Vagina (tissue), 2 donors: ENCODE data around the gene PRR30. TPM values are rescaled to one million over a fixed set of nuclear protein-coding genes. Genes with fewer than 3 reads are reported as not detected.

Experiments used
- DNase-seq, 2 donors: peaks; one replicate each; pipeline ENCODE4 v3.0.0-alpha.2; 2017; ENCODE audit errors: extremely low spot score in 2 of 2
- H3K27ac ChIP-seq: fragments of 200-600 bp; sonication (generic); one replicate; pipeline ENCODE4 v1.5.1; 2019
- H3K27me3 ChIP-seq: fragments of 200-600 bp; sonication (generic); one replicate; pipeline ENCODE4 v1.5.1; 2019
- H3K36me3 ChIP-seq, 2 donors: fragments of 200-600 bp; sonication (generic); one replicate each; pipeline ENCODE4 v1.5.1; 2017 to 2019
- H3K4me1 ChIP-seq: fragments of 200-600 bp; sonication (generic); one replicate; pipeline ENCODE4 v1.5.1; 2019
- H3K4me3 ChIP-seq, 2 donors: fragments of 200-600 bp; sonication (generic); 1 replicate in 1 of 2; 2 replicates in 1 of 2; pipeline ENCODE4 v1.5.1; 2016 to 2019
- H3K9me3 ChIP-seq: fragments of 200-600 bp; sonication (generic); one replicate; pipeline ENCODE4 v1.5.1; 2019
- POLR2A ChIP-seq, 2 donors: fragments of 450-650 bp; IDR thresholded peaks; one replicate each; pipeline ENCODE4 v1.6.1; 2017; ENCODE audit warnings: antibody characterized with exemption in 2 of 2, mild to moderate bottlenecking in 2 of 2, moderate library complexity in 2 of 2
- POLR2AphosphoS5 ChIP-seq, 2 donors: sonication (generic); formaldehyde crosslinking; IDR thresholded peaks; one replicate each; pipeline ENCODE4 v1.9.0; 2017; ENCODE audit warnings: antibody characterized with exemption in 2 of 2, mild to moderate bottlenecking in 2 of 2, low read depth in 1 of 2; ENCODE audit not compliant: insufficient read depth in 1 of 2
- intact Hi-C: fragments of 100-400 bp; cut with DNase I; formaldehyde crosslinking; loops from one replicate; pipeline ENCODE4 v1.15.1; 2023
- total RNA-seq: library from RNA; depleted of rRNA; stranded (reverse); fragments of >200 nt; gene quantifications from one replicate; pipeline ENCODE4 v1.2.3, GENCODE V29; 2016
- TF ChIP-seq, protein P1 (sequence below), 3 experiments: fragments of 450-650 bp in 2 of 3; fragments of 200-600 bp in 1 of 3; sonication (generic) in 1 of 3; IDR thresholded peaks; one replicate each; pipeline ENCODE4 v1.5.1; 2017 to 2019; ENCODE audit warnings: antibody characterized with exemption in 3 of 3, mild to moderate bottlenecking in 2 of 3, moderate library complexity in 2 of 3

PRR30 gene
- total RNA-seq, 1 donor from 2014 or later = not detected

DNA sequence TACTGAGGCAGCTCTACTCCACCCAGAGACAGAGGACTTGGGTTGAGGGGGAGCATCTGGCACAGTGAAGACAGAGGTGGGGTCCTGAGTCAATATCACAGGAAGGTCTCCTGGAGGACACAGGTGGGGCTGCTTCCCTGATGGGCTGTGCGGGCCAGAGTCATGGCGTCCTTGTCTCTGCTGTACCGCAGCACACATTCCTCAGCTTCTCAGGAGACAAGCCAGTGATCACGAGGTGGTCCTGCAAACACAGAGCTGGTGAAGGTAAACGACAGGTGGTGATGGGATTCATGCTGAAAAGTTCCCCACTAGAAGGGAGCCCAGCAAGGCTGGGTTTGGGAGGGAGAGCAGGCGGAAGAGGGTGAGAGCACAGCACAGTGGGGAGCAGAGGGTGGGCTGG lies 19.3 kb upstream of the PRR30 start:
- H3K4me3 ChIP-seq = no peak overlapping the region
- no peaks in the 10 kb centered on the region for H3K36me3 ChIP-seq
- H3K27ac ChIP-seq = no peak overlapping the region
- H3K4me1 ChIP-seq = peaks cover 15% of the 10 kb centered on the region
- intact Hi-C loops = no loop called here
- no peak for DNase-seq
- H3K27me3 ChIP-seq = no peaks in the 10 kb centered on the region
- H3K9me3 ChIP-seq = no peaks in the 10 kb centered on the region
- TF ChIP-seq, protein P1, sequence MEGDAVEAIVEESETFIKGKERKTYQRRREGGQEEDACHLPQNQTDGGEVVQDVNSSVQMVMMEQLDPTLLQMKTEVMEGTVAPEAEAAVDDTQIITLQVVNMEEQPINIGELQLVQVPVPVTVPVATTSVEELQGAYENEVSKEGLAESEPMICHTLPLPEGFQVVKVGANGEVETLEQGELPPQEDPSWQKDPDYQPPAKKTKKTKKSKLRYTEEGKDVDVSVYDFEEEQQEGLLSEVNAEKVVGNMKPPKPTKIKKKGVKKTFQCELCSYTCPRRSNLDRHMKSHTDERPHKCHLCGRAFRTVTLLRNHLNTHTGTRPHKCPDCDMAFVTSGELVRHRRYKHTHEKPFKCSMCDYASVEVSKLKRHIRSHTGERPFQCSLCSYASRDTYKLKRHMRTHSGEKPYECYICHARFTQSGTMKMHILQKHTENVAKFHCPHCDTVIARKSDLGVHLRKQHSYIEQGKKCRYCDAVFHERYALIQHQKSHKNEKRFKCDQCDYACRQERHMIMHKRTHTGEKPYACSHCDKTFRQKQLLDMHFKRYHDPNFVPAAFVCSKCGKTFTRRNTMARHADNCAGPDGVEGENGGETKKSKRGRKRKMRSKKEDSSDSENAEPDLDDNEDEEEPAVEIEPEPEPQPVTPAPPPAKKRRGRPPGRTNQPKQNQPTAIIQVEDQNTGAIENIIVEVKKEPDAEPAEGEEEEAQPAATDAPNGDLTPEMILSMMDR (IDR thresholded peaks at IDR 0.05) = no peak
- TF ChIP-seq POLR2A (IDR thresholded peaks at IDR 0.05) (no peak), POLR2AphosphoS5 (IDR thresholded peaks at IDR 0.05; ENCODE audit: insufficient read depth in 1 of 2, low read depth in 1 of 2) (no peak)

DNA sequence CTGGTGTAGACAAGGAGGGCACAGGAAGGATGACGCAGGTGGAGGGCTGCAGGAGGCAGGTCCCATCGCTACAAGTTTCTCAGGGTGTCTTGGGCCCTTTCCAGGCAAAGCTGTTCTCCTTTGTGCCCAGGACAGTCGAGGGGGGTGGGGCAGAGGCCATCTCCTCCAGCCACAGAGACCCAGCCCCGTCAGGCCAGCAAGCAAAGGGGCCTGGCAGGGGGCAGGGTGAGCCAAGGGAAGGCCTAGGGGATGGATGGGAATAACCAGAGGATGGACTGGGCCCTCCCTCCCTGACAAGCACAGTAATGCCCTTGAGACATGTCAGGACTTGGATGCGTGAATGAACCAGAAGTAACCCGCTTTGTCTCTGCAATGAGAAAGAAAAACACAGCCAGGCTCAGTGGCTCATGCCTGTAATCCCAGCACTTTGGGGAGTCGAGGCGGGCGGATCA lies 15.9 kb upstream of the PRR30 start:
- intact Hi-C loops = no loop called here
- H3K27ac ChIP-seq = peak overlapping the region; percentile 56
- DNase-seq = no peak

DNA sequence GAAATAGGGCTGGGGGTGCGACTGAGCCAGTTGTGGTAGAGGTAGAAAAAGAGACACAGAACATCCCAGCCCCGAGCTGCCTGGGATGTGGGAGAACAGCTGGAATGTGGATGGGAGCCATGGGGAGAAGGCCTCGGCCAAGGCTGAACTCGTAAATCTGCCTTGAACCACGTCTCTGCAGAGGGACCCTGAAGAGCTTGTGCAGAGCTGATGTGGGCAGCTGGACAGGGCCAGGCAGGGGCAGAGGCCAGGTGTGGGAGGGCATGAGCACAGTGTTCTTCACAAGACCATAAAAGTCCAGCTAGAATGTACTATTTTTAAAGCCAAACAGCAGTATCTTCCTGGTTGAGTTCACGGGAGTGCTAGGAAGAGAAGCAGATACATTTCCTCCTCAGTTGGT lies 15.3 kb upstream of the PRR30 start:
- Histone ChIP-seq H3K4me1 (peaks cover 15% of the 10 kb centered on the region), H3K36me3 (no peaks in the 10 kb centered on the region), H3K9me3 (no peaks in the 10 kb centered on the region), H3K27ac (no peak overlapping the region), H3K4me3 (no peak overlapping the region), H3K27me3 (no peaks in the 10 kb centered on the region)
- TF ChIP-seq, protein P1 (IDR thresholded peaks at IDR 0.05) = no peak
- peak; percentile 44 to 75 for TF ChIP-seq POLR2AphosphoS5 (IDR thresholded peaks at IDR 0.05; ENCODE audit: insufficient read depth in 1 of 2, low read depth in 1 of 2)
- no peak for DNase-seq
- intact Hi-C loops = no loop called here

More for the DNA sequence above, 15.9 kb upstream of the PRR30 start:
- Histone ChIP-seq H3K4me1 (peaks cover 15% of the 10 kb centered on the region), H3K4me3 (no peak overlapping the region), H3K27me3 (no peaks in the 10 kb centered on the region), H3K9me3 (no peaks in the 10 kb centered on the region), H3K36me3 (no peaks in the 10 kb centered on the region)
- no peak for TF ChIP-seq POLR2AphosphoS5 (IDR thresholded peaks at IDR 0.05; ENCODE audit: insufficient read depth in 1 of 2, low read depth in 1 of 2)
- no peak for TF ChIP-seq POLR2A (IDR thresholded peaks at IDR 0.05)
- TF ChIP-seq, protein P1 (IDR thresholded peaks at IDR 0.05) = no peak

DNA sequence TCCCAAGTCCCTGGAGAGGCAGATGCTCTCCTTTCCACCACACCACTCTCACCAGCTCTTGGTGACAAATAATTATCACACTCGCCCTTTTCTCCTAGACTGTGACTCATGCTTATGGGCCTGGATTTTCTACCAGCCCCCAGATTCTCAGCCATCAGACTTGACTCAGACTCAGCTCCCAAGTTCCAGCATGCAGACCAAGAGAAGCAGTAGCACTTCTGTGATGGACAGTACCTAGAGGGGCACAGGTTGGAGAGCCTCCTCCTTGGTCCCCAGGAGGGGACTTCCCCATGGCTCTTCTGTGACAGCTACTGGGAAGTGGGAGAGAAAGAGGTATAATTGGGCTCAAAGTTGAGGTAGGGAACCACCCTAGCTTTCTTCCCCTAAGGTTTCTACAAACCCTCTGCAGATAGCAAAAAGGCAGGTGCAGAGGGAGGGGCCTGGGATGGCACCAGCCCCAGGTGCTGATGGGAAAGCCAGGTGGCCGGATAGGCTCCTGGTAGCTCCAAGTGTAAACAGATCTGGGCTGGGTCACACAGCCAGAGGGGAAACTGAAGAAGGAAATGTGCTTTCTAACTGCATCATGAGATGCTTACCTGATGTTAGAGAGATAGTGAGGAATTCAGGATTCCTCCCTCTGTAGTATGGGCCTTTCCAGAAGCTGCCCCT lies 13.7 kb upstream of the PRR30 start:
- intact Hi-C loops = no loop called here
- H3K9me3 ChIP-seq = no peaks in the 10 kb centered on the region

More for the DNA sequence above, 13.7 kb upstream of the PRR30 start:
- Histone ChIP-seq H3K27ac (no peak overlapping the region), H3K36me3 (no peaks in the 10 kb centered on the region), H3K4me1 (peaks cover 15% of the 10 kb centered on the region), H3K27me3 (no peaks in the 10 kb centered on the region), H3K4me3 (no peak overlapping the region)
- DNase-seq = no peak
- TF ChIP-seq, protein P1 (IDR thresholded peaks at IDR 0.05) = no peak
- TF ChIP-seq POLR2AphosphoS5 (IDR thresholded peaks at IDR 0.05; ENCODE audit: insufficient read depth in 1 of 2, low read depth in 1 of 2) (no peak), POLR2A (IDR thresholded peaks at IDR 0.05) (no peak)
